Measurements from ENCODE around the gene SLC22A12.
"Not testable (repeated sequence)": the region's sequence is repeated elsewhere in the genome, so short reads cannot be mapped to it uniquely, and the experiment has no call there.

DNA sequence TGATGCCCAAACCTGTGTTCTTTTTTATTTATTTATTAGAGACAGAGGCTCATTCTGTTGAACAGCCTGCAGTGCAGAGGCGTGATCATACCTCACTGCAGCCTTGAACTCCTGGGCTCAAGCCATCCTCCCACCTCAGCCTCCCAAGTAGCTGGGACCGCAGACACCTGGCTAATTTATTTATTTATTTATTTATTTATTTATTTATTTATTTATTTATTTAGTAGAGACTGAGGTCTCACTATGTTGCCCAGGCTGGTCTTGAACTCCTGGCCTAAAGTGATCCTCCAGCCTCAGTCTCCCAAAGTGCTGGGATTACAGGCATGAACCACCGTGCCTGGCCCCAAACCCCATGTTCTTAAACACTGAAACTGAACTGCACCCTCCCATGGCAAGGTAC lies 29.6 kb upstream of the SLC22A12 start:
- not testable (repeated sequence) for TF ChIP-seq POLR2A (IDR thresholded peaks at IDR 0.05)
- TF ChIP-seq, protein P1, sequence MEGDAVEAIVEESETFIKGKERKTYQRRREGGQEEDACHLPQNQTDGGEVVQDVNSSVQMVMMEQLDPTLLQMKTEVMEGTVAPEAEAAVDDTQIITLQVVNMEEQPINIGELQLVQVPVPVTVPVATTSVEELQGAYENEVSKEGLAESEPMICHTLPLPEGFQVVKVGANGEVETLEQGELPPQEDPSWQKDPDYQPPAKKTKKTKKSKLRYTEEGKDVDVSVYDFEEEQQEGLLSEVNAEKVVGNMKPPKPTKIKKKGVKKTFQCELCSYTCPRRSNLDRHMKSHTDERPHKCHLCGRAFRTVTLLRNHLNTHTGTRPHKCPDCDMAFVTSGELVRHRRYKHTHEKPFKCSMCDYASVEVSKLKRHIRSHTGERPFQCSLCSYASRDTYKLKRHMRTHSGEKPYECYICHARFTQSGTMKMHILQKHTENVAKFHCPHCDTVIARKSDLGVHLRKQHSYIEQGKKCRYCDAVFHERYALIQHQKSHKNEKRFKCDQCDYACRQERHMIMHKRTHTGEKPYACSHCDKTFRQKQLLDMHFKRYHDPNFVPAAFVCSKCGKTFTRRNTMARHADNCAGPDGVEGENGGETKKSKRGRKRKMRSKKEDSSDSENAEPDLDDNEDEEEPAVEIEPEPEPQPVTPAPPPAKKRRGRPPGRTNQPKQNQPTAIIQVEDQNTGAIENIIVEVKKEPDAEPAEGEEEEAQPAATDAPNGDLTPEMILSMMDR (IDR thresholded peaks at IDR 0.05): not testable (repeated sequence)
